GM21423 (cell line): ENCODE results near the gene CNTN4.

Experiments used
- ATAC-seq: cut with Tn5 transposase; IDR thresholded peaks from one replicate; pipeline ENCODE4 v1.9.1; 2021; ENCODE audit warnings: mild to moderate bottlenecking, moderate library complexity; ENCODE audit not compliant: unreplicated experiment

The CNTN4 gene

GRCh38 chr3:2261747-2262146 lies 163.1 kb downstream of the CNTN4 start:
- no peak for ATAC-seq

DNA sequence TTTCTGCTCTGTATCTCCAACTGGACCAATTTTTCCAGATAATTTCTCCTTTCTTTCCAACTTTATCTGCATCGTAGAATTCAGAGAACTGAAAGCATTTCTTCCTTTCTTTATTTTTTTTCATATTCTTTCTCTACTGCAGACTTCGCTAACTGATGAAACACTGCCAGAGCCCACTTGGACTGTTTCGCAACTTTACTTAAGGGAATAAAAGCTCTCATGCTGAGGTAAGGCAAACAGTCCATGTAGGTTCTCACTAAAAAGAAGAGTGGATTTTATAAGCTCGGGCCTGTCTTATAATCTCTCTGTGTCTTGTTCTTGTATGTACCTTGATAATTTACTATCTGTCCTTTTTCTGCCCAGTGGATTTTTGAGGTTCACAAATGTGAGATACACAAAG lies 163.5 kb downstream of the CNTN4 start:
- ATAC-seq = no peak

- no peak for ATAC-seq
Observed at GRCh38 chr3:2266606-2267005, 167.9 kb downstream of the CNTN4 start.

DNA sequence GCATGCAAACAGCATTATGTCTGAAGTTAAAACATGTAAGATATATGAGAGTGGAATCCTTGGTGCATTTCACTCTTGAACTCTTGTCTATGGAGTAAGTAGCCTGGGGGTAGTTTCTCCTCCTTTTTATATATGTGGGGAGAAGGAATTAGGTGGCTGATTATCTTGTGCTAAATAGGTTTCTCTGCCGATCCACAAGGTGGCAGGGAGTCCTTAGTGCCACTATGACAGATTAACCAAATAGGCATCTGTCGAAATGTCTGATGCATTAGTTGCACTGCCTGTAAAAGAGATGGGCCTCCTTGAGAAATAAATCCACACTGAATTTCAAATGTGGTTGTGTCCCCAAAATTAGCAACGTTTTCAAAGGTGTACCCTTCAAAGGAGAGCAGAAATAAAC lies 170.1 kb downstream of the CNTN4 start:
- ATAC-seq = no peak

GRCh38 chr3:2274526-2274925 lies 175.9 kb downstream of the CNTN4 start:
- no peak for ATAC-seq

DNA sequence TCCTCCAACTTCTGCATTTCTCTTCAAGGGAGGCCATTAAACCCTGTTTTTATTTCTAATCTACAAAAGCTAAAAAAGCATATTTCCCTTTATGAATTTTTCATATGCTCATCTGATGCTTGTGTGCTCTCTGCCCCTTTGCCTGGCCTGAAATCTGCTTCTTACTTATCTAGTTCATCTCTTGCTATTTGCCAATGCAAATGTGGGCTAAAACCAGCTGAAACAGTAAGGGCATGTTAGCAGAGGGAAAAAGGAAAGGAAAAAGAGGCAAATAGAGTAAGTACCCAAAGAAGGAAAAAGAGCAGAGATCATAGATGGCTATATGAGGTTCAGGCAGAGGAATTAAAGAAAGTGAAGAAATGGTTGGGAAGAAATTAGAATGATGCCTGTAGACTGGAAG lies 185.2 kb downstream of the CNTN4 start:
- no peak for ATAC-seq

- no peak for ATAC-seq
Observed at GRCh38 chr3:2300938-2301337, 202.3 kb downstream of the CNTN4 start.

DNA sequence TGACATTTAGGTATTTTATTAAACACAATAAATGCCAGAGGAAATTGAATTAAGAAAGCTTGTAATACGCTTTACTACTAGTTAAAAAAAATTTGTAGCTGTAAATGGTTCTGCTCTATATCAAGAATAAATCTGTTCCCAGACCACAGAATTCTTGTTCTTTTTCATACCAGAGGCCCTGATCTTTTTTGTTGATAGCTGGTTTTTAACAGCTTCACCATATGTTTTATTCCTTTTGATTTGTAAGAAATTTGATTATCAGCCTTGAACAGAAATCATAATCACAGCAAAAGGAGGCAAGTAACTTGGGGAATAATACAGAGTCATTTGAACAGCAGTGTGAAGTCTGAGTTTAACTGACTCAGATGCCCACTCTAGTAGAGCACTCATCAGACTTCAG lies 202.7 kb downstream of the CNTN4 start:
- ATAC-seq = no peak

DNA sequence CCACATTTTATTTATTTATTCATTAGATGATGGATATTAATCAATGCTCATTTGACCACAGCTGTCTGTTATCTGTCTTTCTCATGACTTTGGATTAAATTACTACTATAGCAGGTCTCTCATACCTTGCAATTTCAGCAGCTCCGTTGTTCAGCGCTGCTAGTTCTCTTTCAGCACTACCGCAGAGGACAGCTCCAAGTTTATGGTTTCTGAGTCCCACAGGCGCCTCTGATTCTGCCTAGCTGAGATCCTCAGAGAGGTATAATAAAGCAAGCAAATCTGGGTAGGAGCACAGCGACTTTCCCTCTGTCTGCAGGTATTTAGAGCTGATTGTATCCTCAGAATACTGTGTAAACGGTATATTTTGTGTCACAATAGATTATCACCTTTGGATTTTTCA lies 204.9 kb downstream of the CNTN4 start:
- ATAC-seq = no peak

- no peak for ATAC-seq
Observed at GRCh38 chr3:2311022-2311421, 212.4 kb downstream of the CNTN4 start.

- ATAC-seq = no peak
Observed at GRCh38 chr3:2317521-2317920, 218.9 kb downstream of the CNTN4 start.

GRCh38 chr3:2334921-2335320 lies 236.3 kb downstream of the CNTN4 start:
- ATAC-seq = no peak

GRCh38 chr3:2343031-2343682 lies 244.5 kb downstream of the CNTN4 start:
- ATAC-seq = no peak

DNA sequence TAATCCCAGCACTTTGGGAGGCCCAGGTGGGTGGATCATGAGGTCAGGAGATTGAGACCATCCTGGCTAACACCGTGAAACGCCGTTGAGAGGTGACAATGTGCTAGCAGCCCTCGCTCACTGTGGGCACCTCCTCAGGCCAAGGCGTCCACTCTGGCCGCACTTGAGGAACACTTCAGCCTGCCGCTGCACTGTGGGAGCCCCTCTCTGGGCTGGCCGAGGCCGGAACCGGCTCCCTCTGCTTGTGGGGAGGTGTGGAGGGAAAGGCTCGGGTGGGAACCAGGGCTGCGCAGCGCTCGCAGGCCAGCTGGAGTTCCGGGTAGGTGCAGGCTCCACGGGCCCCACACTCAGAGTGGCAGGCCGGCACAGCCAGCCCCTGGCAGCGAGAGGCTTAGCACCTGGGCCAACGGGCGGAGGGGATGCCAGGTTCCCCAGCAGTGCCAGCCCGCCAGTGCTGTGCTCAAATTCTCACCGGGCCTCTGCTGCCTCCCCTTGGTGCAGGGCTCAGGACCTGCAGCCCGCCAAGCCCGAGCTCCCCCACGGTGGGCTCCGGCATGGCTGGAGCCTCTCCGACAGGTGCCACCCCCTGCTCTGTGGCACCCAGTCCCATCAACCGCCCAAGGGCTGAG lies 253.6 kb downstream of the CNTN4 start:
- ATAC-seq = no peak

DNA sequence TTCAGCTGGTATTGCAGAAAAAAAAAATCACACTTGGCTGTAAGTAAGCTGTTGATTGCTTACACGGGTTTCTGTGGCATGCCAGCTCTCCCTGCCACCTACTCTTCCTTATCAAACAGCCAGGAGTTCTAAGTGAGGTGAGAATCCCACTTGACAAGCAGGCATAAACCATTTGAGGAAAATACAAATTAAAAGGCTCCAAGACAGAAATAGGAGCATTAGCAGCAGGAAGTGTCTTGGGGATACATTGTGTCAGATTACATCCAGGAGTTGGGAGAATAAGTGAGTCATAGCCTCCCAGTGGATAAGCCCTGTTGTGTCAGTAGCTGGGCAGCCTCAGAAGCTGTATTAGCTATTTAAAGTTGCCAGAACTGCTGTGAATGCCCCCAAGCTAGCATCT lies 256.0 kb downstream of the CNTN4 start:
- no peak for ATAC-seq

GRCh38 chr3:2356298-2356950 lies 257.8 kb downstream of the CNTN4 start:
- no peak for ATAC-seq

DNA sequence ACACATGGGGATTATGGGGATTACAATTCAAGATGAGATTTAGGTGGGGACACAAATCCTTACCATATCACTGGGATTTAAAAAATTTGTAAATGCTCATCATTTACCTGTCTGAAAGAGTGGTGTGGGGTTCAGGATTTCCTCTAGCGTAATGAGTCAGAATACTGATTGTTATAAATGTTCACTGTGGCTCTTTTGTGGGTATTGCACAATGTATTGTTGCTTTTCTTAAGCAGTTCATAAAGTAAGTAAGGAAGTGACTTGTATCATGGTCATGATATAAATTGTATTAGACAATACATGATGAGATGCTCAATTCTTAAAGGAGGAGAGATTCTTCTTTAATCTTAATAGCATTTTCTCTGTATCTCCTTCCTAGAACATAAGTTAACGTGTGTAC lies 262.1 kb downstream of the CNTN4 start:
- ATAC-seq = no peak

DNA sequence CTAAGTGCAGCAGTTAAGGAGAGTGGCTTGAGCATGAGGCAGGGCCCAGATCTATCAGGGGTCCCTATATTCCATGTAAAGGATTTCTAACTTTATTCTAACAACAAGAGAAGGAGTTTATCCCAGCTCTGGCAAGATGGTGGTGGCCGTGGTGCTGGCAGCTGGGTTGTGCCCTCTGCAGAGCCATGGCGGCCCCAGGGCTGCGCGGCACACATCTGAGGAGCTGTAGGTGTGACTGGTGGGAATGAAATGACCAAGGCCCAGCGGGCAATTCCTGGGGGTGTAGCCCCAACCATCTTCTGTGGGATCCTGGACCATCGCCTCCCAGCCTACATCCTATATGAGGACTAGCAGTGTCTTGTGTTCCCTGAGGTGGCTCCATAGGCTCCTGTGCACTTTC lies 263.5 kb downstream of the CNTN4 start:
- ATAC-seq = no peak

DNA sequence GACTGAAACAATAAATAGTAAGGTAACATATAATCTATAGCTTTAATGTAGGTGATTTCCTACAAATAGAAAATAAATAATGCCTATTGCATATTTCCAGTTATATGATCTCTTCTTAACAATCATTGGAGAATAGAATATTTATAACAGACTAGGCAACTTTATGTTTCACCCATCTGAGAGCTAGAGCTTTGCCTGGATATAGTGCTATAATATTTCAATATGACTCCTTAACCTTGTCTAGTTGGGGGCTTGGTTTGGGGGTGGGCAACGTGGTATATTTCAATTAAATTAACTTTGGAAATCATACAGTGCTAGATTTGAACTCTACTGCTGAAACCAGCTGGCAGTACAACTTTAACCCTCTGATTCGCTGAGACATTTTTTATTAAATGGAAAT lies 265.2 kb downstream of the CNTN4 start:
- ATAC-seq = no peak

GRCh38 chr3:2370317-2370716 lies 271.7 kb downstream of the CNTN4 start:
- no peak for ATAC-seq

- no peak for ATAC-seq
Observed at GRCh38 chr3:2372306-2372705, 273.6 kb downstream of the CNTN4 start.

DNA sequence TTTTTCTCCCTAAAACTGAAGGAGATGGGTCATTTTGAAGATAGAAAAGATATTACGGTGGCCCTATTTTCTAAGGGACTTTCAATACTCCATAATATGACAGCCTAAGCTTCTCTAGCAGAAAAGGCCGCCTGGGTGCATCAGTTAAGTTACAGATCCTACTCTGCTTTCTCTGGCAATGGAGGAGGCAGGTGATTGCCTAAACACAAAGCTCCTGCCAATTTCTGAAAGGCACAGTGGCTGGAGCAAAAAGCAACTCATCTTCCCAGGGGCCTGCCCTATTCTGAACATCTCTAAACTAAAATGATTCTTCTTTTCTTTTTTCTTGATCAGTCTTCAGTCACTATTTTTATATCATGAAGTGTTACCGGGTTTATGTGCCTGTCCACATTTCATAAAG lies 276.7 kb downstream of the CNTN4 start:
- ATAC-seq = no peak

- ATAC-seq = no peak
Observed at GRCh38 chr3:2377281-2377680, 278.6 kb downstream of the CNTN4 start.
